ENCODE results near the gene PYGM.

GRCh38 chr11:64724863-64725532 lies 34.8 kb downstream of the PYGM start:
- no peak for TF ChIP-seq REST (IDR thresholded peaks at IDR 0.05; ENCODE audit: low read depth)
- no peak for TF ChIP-seq EP300 (IDR thresholded peaks at IDR 0.05; ENCODE audit: borderline replicate concordance)
- no peak for TF ChIP-seq MAX (IDR thresholded peaks at IDR 0.05)
- no peak for TF ChIP-seq YY1 (IDR thresholded peaks at IDR 0.05; ENCODE audit: low read depth)
- no peak for TF ChIP-seq TAF1 (IDR thresholded peaks at IDR 0.05; ENCODE audit: low read depth)
- TF ChIP-seq RAD21 (IDR thresholded peaks at IDR 0.05; ENCODE audit: low read depth): no peak
- no peak for TF ChIP-seq CREB1 (IDR thresholded peaks at IDR 0.05; ENCODE audit: low read depth)
- TF ChIP-seq NFIC (IDR thresholded peaks at IDR 0.05): no peak
- no peak for TF ChIP-seq TCF12 (IDR thresholded peaks at IDR 0.05; ENCODE audit: low read depth)
- TF ChIP-seq FOXM1 (IDR thresholded peaks at IDR 0.05; ENCODE audit: borderline replicate concordance, low read depth): no peak
- no peak for TF ChIP-seq USF1 (IDR thresholded peaks at IDR 0.05)
- no peak for TF ChIP-seq EGR1 (IDR thresholded peaks at IDR 0.05)
- no peak for TF ChIP-seq ZBTB7A (IDR thresholded peaks at IDR 0.05; ENCODE audit: low read depth)
- TF ChIP-seq CEBPB (IDR thresholded peaks at IDR 0.05): no peak
